ENCODE data around the gene DROSHA. TPM values are rescaled to one million over a fixed set of nuclear protein-coding genes. Genes with fewer than 3 reads are reported as not detected.

DROSHA gene
- total RNA-seq, 6 experiments from 2014 or later: 67.5 to 77.0 (median 69.6) TPM

- TF ChIP-seq CTCF (IDR thresholded peaks at IDR 0.05): no peak
Measured at GRCh38 chr5:31496891-31497290, 35.0 kb downstream of the DROSHA start.

GRCh38 chr5:31496301-31496700 is 35.6 kb downstream of the DROSHA start:
- H3K4me3 Mint-ChIP-seq: no peak overlapping the region
- H3K4me1 Mint-ChIP-seq (ENCODE audit: low read depth): peaks cover 7% of the 10 kb centered on the region
- no peak overlapping the region; the same call in 1 of the 2 replicates for H3K27ac Mint-ChIP-seq
- TF ChIP-seq CTCF (IDR thresholded peaks at IDR 0.05): no peak
- H3K9me3 Mint-ChIP-seq: no peaks in the 10 kb centered on the region
- no peak for DNase-seq
- H3K27me3 Mint-ChIP-seq (ENCODE audit: insufficient read depth): no peaks in the 10 kb centered on the region
- peaks cover 33% of the 10 kb centered on the region for H3K36me3 Mint-ChIP-seq (ENCODE audit: low read depth)

More at GRCh38 chr5:31496891-31497290, 35.0 kb downstream of the DROSHA start:
- no peak for DNase-seq
- Mint-ChIP-seq H3K27ac (no peak overlapping the region), H3K36me3 (ENCODE audit: low read depth) (peaks cover 39% of the 10 kb centered on the region), H3K4me3 (no peak overlapping the region), H3K9me3 (no peaks in the 10 kb centered on the region), H3K4me1 (ENCODE audit: low read depth) (peaks cover 7% of the 10 kb centered on the region), H3K27me3 (ENCODE audit: insufficient read depth) (no peaks in the 10 kb centered on the region)

- no peak overlapping the region for H3K4me3 Mint-ChIP-seq
- no peak for DNase-seq
- H3K9me3 Mint-ChIP-seq: no peaks in the 10 kb centered on the region
- peaks cover 7% of the 10 kb centered on the region for H3K4me1 Mint-ChIP-seq (ENCODE audit: low read depth)
- no peak for TF ChIP-seq CTCF (IDR thresholded peaks at IDR 0.05)
- no peak overlapping the region for H3K27ac Mint-ChIP-seq
- H3K36me3 Mint-ChIP-seq (ENCODE audit: low read depth): peaks cover 26% of the 10 kb centered on the region
- no peaks in the 10 kb centered on the region for H3K27me3 Mint-ChIP-seq (ENCODE audit: insufficient read depth)
Measured at GRCh38 chr5:31495336-31495735, 36.6 kb downstream of the DROSHA start.

GRCh38 chr5:31492869-31493268 is 39.0 kb downstream of the DROSHA start:
- H3K27me3 Mint-ChIP-seq (ENCODE audit: insufficient read depth): no peaks in the 10 kb centered on the region
- H3K9me3 Mint-ChIP-seq: no peaks in the 10 kb centered on the region
- no peak for TF ChIP-seq CTCF (IDR thresholded peaks at IDR 0.05)
- peaks cover 7% of the 10 kb centered on the region for H3K4me1 Mint-ChIP-seq (ENCODE audit: low read depth)
- DNase-seq: no peak
- peaks cover 18% of the 10 kb centered on the region for H3K36me3 Mint-ChIP-seq (ENCODE audit: low read depth)
- H3K4me3 Mint-ChIP-seq: no peak overlapping the region
- peak overlapping the region; percentile 4; the same call in 1 of the 2 replicates for H3K27ac Mint-ChIP-seq

GRCh38 chr5:31487506-31487905 is 44.4 kb downstream of the DROSHA start:
- H3K4me1 Mint-ChIP-seq (ENCODE audit: low read depth): peaks cover 1% of the 10 kb centered on the region
- H3K36me3 Mint-ChIP-seq (ENCODE audit: low read depth): peaks cover 17% of the 10 kb centered on the region; the same call in 1 of the 2 replicates
- no peak overlapping the region for H3K4me3 Mint-ChIP-seq
- no peaks in the 10 kb centered on the region for H3K27me3 Mint-ChIP-seq (ENCODE audit: insufficient read depth)
- no peak for DNase-seq
- TF ChIP-seq CTCF (IDR thresholded peaks at IDR 0.05): peak; percentile 48; the same call in 1 of the 2 replicates
- H3K9me3 Mint-ChIP-seq: no peaks in the 10 kb centered on the region
- no peak overlapping the region for H3K27ac Mint-ChIP-seq

- Mint-ChIP-seq H3K4me3 (no peak overlapping the region), H3K27me3 (ENCODE audit: insufficient read depth) (no peaks in the 10 kb centered on the region; the same call in 1 of the 2 replicates), H3K36me3 (ENCODE audit: low read depth) (peaks cover 17% of the 10 kb centered on the region; the same call in 1 of the 2 replicates), H3K4me1 (ENCODE audit: low read depth) (peaks cover 12% of the 10 kb centered on the region), H3K9me3 (no peaks in the 10 kb centered on the region), H3K27ac (no peak overlapping the region; the same call in 1 of the 2 replicates)
- DNase-seq: no peak
- TF ChIP-seq CTCF (IDR thresholded peaks at IDR 0.05): no peak
Measured at GRCh38 chr5:31486441-31486840, 45.5 kb downstream of the DROSHA start.
